ENCODE results near the gene MIGA2.
A peak's percentile ranks its signal among the peaks of the same experiment; 100 is the strongest.
"Not testable (repeated sequence)": the region's sequence is repeated elsewhere in the genome, so short reads cannot be mapped to it uniquely, and the experiment has no call there.

MIGA2 gene

DNA sequence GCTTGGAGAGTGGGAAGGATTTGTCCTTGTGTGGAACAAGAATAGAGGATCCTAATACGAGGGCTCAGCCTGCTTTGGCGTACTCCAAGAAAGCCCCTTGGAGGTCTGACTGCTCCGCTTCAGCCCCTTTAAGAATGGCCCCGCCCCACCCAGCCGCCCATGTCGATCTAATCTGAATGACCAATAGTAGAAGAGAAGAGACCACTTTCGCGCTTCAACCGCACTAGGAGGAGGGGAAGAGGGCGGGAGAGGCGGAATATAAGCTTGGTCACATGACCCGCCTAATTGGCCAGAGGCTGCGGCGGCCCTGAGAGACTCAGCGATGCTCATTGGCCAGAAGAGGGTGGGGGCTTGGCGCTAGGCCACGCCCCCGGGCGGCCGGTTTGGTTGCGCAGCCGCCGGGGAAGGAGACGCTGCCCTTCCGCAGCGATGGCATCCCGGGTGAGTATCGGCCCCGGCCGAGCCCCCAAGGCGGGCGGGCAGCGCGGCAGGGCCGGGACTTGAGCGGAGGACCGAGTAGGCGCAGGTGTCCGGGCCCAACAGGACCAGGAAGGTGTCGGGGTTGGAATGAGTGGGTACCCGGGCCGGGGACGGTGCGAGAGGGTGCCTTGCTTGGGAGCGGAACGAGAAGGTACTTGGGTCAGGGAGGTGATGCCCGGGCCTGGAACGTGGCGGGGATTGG lies at the start of gene MIGA2:
Gene MIGA2, plus strand, starts transcription at position 386 of the 682 bp plus-strand sequence. CDS start 3,969 bp downstream, outside the sequence.
- TF ChIP-seq ZNF274 (IDR thresholded peaks at IDR 0.05; ENCODE audit: low read depth, low read length), result no peak
- H3K4me3 ChIP-seq (ENCODE audit: low read length), result peak within 1 kb of the TSS; percentile 84

DNA sequence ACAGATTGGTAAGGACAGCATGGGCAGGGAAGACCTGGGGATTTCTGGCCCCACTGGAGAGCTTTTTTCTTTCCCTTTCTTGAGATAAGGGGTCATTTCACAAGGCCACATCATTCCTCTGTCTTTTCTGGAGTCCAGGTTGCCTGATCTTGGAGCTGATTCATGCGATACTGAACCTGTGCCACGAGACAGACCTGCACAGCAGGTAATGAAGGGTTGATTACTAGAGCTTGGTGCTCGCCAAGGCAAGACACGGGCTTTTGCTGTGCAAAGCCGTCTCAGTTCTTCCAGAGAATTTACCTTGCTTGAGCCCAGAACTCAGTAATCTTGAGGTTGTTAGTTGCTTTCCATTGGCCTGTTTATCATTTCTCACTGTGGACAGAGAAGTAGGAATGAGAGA lies 49.8 kb upstream of the MIGA2 start:
- no peak overlapping the region for H3K4me3 ChIP-seq (ENCODE audit: low read length)
- TF ChIP-seq ZNF274 (IDR thresholded peaks at IDR 0.05; ENCODE audit: low read depth, low read length), result no peak

DNA sequence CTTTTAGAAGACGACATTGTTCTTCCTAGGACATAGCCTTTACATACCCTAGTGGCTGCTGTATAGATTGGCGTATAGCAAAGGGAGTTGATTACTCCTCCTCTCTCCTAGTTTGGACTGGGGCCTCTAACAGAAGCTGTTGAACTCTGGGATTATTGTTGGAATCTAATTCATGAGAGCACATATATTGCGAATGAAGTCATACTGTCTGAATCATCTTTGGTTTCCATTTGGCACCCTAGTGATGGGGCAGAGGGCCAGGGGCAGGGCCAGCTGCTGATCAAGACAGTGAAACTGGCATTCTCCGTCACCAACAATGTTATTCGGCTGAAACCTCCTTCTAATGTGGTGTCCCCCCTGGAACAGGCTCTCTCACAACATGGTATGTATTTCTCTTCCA lies 48.6 kb upstream of the MIGA2 start:
- H3K4me3 ChIP-seq (ENCODE audit: low read length), result no peak overlapping the region
- no peak for TF ChIP-seq ZNF274 (IDR thresholded peaks at IDR 0.05; ENCODE audit: low read depth, low read length)

- no peak overlapping the region for H3K4me3 ChIP-seq (ENCODE audit: low read length)
- no peak for TF ChIP-seq ZNF274 (IDR thresholded peaks at IDR 0.05; ENCODE audit: low read depth, low read length)
Observed at GRCh38 chr9:128992995-128993394, 43.4 kb upstream of the MIGA2 start.

- H3K4me3 ChIP-seq (ENCODE audit: low read length), result no peak overlapping the region
- no peak for TF ChIP-seq ZNF274 (IDR thresholded peaks at IDR 0.05; ENCODE audit: low read depth, low read length)
Observed at GRCh38 chr9:128995791-128996190, 40.6 kb upstream of the MIGA2 start.

DNA sequence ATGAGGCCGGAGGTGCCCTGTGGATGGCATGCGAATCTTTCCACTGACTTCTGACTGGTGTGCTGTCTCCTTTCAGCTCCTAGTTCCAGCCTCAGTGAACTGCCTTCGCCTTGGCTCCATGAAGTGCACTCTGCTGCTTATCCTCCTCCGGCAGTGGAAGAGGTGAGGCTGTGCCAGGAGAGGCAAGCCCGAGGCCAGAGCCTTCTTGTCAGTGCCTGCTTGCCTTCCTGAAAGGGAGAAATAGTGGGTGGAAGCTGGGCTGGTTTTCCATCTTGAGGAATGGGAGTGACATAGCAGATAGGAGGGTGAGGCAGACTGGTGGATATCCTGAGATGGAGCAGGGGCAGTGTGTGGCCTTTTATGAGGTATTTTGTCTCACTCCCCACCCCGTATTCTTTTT lies 38.0 kb upstream of the MIGA2 start:
- H3K4me3 ChIP-seq (ENCODE audit: low read length), result no peak overlapping the region
- no peak for TF ChIP-seq ZNF274 (IDR thresholded peaks at IDR 0.05; ENCODE audit: low read depth, low read length)

DNA sequence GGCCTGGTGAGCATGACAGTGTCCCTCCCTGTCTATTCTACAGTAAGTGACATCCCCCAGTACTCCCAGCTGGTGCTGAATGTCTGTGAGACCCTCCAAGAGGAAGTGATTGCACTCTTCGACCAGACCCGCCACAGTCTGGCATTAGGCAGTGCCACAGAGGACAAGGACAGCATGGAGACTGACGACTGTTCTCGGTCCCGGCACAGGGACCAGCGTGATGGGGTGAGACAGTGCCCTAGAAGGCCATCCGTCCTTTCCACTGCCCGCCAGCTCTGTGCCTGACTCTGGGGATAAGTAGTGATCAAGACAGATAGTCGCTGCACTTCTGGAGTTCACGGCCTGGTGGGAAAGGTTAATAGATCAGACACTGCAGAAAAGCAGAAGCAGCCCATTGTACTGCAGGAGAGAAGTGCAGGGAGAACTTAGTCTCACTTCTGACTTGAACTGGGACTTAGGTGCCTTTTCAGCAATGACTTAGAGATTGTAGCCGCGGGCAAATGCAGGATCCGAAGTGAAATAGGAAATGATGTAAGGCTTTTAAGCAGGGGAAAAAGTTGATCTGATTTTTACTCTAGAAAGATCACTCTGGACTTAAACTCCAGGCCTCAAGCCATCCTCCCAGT lies 36.7 kb upstream of the MIGA2 start:
- no peak for TF ChIP-seq ZNF274 (IDR thresholded peaks at IDR 0.05; ENCODE audit: low read depth, low read length)

GRCh38 chr9:129001504-129002325 lies 34.7 kb upstream of the MIGA2 start:
- TF ChIP-seq ZNF274 (IDR thresholded peaks at IDR 0.05; ENCODE audit: low read depth, low read length), result no peak
- H3K4me3 ChIP-seq (ENCODE audit: low read length), result no peak overlapping the region

More for the DNA sequence above, 36.7 kb upstream of the MIGA2 start:
- no peak overlapping the region for H3K4me3 ChIP-seq (ENCODE audit: low read length)

- TF ChIP-seq ZNF274 (IDR thresholded peaks at IDR 0.05; ENCODE audit: low read depth, low read length), result no peak
- no peak overlapping the region for H3K4me3 ChIP-seq (ENCODE audit: low read length)
Observed at GRCh38 chr9:129002992-129003391, 33.4 kb upstream of the MIGA2 start.

GRCh38 chr9:129004173-129004572 lies 32.3 kb upstream of the MIGA2 start:
- not testable (repeated sequence) for H3K4me3 ChIP-seq (ENCODE audit: low read length)

DNA sequence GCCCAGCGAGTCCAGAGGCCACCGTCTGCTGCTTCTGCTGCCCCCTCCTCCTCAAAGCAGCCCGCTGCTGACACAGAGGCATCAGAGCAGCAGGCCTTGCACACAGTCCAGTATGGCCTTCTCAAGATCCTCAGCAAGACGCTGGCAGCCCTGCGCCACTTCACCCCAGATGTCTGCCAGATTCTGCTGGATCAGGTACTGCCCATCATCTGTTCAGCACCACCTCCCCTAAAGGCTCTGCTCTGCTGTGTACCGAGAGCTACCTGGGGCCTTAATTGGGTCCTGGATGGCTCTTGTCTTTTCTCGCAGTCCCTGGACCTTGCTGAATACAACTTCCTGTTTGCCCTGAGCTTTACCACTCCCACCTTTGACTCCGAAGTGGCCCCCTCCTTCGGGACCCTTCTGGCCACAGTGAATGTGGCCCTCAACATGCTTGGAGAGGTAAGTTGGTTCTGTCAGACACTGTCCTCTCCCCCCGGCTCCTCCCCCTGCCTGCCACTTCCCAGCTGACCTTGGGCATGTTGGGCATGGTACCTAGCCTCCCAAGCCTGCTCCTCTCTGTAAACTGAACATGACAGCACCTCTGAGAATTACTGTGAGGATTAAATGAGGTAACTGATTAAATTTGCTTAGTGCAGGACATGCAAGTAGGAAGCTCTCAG lies 31.0 kb upstream of the MIGA2 start:
- no peak for TF ChIP-seq ZNF274 (IDR thresholded peaks at IDR 0.05; ENCODE audit: low read depth, low read length)
- H3K4me3 ChIP-seq (ENCODE audit: low read length), result no peak overlapping the region

- no peak for TF ChIP-seq ZNF274 (IDR thresholded peaks at IDR 0.05; ENCODE audit: low read depth, low read length)
- no peak overlapping the region for H3K4me3 ChIP-seq (ENCODE audit: low read length)
Observed at GRCh38 chr9:129006328-129007034, 29.9 kb upstream of the MIGA2 start.

DNA sequence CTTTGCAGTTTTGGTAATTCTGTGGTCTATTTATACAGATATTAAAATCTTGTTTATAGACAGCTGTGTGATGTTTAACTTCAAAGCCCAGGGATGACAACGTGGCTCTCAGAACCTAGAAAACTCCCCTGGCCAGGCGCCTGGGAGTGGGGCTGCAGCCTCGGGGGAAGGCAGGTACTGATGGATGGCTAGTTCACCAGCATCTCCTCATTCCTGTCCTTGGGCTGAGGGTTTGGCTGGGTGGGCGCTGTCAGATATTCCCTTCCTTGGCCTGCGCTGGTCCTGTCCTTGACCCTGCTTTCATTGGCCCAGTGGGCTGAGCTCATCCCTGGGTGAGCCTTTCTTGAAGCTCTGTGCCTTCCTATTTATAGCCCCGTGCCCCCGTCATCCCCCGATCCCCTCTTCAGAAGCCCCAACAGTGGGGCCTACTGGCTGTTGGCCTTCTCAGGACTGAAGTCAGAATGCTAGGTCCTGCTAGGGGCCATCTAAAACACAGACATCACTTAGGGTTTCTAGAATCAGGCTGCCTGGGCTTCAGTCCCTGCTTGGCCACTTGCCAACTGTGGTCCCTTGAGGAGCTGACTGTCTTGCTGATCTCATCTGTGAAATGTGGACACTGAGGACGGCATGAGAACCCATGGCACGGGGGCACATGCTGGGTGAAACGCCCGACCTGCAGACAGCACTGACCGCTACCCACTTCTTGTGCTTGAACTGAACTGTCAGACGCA lies 29.2 kb upstream of the MIGA2 start:
- H3K4me3 ChIP-seq (ENCODE audit: low read length), result no peak overlapping the region
- TF ChIP-seq ZNF274 (IDR thresholded peaks at IDR 0.05; ENCODE audit: low read depth, low read length), result no peak

Measured in GM08714 (cell line).